Measurements from ENCODE around the gene TOM1L1.

TOM1L1 gene

DNA sequence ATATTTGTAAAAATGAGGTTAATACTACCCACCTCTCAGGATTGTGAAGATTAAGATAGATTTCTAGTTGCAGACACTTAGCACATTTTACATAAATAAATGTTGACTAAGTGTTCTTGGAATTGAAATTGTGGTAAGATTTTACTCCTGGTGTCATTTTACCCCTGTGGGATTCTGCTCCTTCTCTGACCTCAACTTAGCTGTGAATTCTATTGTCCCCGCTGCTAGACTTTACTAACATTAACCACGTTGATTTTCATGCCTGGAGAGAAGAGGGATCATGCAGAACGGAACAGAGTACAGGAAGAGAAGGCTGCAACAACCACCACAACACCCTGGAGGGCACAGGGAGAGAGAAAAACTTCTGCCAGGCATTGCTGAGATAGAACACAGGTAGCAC is 2.1 kb upstream of the TOM1L1 start:
- DNase-seq (ENCODE audit: low read depth): no peak

GRCh38 chr17:54899201-54899600 is 1.5 kb upstream of the TOM1L1 start:
- no peak for DNase-seq (ENCODE audit: low read depth)

- DNase-seq (ENCODE audit: low read depth): no peak
Measured at GRCh38 chr17:54899721-54900456, 763 bp upstream of the TOM1L1 start.

- DNase-seq (ENCODE audit: low read depth): peak; percentile 15
Measured at GRCh38 chr17:54901230-54901822, 674 bp downstream of the TOM1L1 start.

- no peak for DNase-seq (ENCODE audit: low read depth)
Measured at GRCh38 chr17:54902017-54902416, 1.4 kb downstream of the TOM1L1 start.

DNA sequence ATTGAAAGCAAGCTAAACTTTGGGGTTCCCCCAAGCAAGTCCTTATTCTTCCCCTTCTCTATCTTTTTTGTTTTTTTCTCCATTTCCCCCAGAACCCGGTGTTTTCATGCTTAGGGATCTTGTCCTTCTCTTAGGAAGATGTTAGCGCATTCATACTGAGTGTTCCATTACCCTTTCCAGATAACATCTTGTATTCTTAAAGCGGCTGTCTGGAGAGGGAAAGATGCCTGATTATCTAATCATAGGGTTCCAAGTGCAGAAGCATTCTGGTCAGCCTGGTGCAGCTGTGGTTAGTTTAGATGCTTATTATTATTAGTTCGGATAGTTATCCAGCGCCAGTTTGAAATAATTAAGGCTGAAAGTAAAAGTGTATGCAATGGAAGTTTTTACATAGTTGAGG is 2.0 kb downstream of the TOM1L1 start:
- no peak for DNase-seq (ENCODE audit: low read depth)

DNA sequence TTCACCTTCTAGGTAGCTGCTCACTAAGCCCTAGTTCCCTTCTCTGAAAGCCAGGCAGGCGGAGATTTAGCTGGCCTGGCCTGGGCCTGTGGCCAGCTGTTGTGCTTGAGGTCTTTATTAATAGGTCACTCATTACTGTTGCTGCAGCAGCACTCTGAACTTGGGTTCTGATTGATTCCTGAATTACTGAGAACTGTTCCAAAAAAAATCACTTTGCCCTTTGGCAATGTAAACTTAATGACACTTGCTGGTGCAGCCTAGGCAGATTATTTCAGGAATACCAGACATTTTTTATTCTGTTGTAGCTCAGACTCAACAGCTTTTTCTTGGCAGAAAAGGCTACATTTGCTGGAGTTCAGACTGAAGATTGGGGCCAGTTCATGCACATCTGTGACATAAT is 2.7 kb downstream of the TOM1L1 start:
- DNase-seq (ENCODE audit: low read depth): no peak

GRCh38 chr17:54906683-54907082 is 6.0 kb downstream of the TOM1L1 start:
- no peak for DNase-seq (ENCODE audit: low read depth)

- no peak for DNase-seq (ENCODE audit: low read depth)
Measured at GRCh38 chr17:54907376-54907775, 6.7 kb downstream of the TOM1L1 start.

- DNase-seq (ENCODE audit: low read depth): no peak
Measured at GRCh38 chr17:54909766-54910165, 9.1 kb downstream of the TOM1L1 start.

GRCh38 chr17:54916721-54917120 is 16.1 kb downstream of the TOM1L1 start:
- DNase-seq (ENCODE audit: low read depth): no peak

- DNase-seq (ENCODE audit: low read depth): no peak
Measured at GRCh38 chr17:54919425-54919824, 18.8 kb downstream of the TOM1L1 start.

DNA sequence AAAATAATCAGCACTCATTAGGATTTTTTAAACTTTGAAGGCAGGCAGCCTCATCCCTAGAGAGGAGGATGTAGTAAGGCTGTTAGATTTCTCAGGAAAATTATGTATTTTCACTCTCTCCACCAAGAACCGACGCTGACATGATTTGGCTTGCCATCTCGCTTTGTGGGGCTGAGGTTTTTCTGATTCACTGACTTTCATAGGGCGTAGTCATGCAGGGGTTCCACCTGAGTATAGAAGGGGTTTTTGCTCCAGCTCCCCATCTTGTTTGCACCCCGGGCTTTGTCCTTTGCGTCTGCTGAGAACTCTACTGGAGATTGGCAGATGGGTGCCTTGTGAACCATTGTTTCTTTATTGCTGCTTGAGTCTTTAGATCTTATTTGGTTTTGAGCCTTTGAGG is 20.2 kb downstream of the TOM1L1 start:
- no peak for DNase-seq (ENCODE audit: low read depth)

DNA sequence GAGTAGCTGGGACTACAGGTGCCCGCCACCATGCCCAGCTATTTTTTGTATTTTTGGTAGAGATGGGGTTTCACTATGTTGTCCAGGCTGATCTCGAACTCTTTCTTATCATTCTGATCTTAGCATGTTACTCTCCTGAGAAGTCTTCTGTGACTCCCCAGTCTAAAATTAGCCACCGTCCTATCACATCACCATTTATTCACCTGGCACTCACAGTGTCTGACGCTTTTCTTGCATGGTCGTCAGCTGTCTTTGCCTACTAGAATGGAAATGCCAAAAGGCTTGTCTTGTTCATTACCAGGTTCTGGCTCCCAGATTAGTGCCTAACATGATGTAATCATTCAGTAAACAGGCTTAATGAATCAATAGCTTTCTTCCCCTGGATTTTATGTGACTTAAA is 23.8 kb downstream of the TOM1L1 start:
- no peak for DNase-seq (ENCODE audit: low read depth)

DNA sequence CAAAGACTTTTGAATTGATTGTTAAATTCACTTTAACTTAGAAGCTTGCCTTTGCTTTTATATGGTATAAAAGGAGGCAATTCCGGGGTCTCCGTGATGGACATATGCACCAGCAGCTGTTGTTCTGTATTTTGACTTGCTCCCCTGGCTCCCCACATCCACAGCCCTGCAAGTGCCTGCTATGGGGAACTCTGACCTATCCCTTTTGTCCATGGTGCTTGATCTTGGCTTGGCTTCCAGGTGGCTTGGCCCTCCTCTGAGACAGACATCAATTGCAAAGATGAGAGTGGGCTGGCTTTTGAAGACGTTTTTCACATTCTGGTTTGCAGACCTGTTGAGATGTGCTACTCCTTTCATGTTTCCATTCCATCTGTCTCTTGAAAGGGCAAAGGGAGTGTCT is 26.9 kb downstream of the TOM1L1 start:
- no peak for DNase-seq (ENCODE audit: low read depth)

- no peak for DNase-seq (ENCODE audit: low read depth)
Measured at GRCh38 chr17:54932711-54933110, 32.1 kb downstream of the TOM1L1 start.

GRCh38 chr17:54933921-54934320 is 33.3 kb downstream of the TOM1L1 start:
- DNase-seq (ENCODE audit: low read depth): no peak

- no peak for DNase-seq (ENCODE audit: low read depth)
Measured at GRCh38 chr17:54935471-54935870, 34.8 kb downstream of the TOM1L1 start.

DNA sequence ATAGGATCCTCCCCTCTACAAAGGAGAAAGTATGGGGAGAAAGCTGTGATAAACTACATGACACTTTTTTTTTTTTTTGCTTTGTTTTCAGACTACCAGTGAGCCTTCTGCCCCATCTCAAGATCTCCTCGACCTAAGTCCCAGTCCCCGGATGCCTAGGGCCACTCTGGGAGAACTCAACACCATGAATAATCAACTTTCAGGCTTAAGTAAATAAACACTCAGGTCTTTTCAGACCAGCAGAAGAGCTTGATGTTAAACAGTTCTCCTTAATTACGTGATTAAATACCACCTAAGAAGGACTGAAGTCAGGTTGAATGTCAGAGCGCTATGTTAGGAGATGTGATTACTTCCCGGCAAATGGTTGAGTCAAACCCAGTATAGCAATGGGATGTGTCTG is 36.4 kb downstream of the TOM1L1 start:
- no peak for DNase-seq (ENCODE audit: low read depth)

- DNase-seq (ENCODE audit: low read depth): no peak
Measured at GRCh38 chr17:54937426-54937825, 36.8 kb downstream of the TOM1L1 start.

DNA sequence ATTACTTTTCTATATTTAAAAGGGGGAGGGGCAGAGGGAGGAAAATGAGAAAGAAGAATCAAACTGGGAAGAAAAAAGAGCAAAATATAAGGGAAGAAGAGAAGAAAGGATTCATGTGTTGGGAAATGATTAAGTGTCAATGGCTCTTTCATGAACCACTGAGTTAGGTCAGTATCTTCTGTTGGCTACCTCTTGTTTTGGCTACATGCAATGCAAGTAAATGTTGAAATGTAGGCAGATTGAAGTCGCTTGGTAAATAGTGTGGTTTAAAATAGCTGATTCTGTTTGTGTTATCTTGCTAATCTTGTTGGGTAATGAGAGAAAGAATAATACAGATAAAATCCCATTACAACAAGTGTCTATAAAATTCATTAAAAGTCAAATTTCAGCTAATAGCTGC is 40.6 kb downstream of the TOM1L1 start:
- DNase-seq (ENCODE audit: low read depth): no peak

DNA sequence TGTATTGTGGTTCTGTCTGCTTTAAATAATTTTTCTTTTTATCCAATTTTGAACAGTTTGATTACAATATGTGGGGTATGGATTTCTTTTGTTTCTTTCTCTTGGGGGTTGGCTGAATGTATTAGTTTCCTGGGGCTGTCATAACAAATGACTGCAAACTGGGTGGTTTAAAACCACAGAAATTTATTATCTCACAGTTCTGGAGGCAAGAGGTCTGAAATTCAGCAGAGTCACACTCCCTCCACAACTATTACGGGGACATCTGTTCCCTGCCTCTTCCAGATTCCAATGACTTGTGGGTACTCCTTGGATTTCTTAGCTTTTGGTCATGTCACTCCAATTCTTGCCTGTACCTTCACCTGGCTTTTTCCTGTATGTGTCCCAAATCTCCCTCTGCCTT is 44.1 kb downstream of the TOM1L1 start:
- no peak for DNase-seq (ENCODE audit: low read depth)

DNA sequence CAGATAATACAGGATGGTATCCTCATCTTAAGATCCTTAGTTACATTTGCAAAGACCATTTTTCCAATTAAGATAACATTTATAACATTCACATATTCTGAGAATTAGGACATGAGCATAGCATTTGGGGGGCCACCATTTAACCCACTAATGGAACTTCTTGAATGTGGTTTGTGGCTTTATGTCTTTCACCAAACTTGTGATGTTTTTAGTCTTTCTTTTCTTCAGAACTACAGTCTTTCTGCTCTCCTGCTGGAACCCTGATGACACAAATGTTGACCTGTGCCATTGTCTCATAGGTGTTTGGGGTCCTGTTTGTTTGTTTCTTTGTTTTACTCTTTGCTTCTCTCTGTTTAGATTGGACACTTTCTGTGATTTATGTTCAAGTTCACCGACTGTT is 44.6 kb downstream of the TOM1L1 start:
- DNase-seq (ENCODE audit: low read depth): no peak

GRCh38 chr17:54945671-54946070 is 45.0 kb downstream of the TOM1L1 start:
- DNase-seq (ENCODE audit: low read depth): no peak

All from stromal cell of bone marrow (primary cell).